GM18502 (cell line): ENCODE results near the gene TAS2R16.
"Not testable (repeated sequence)": the region's sequence is repeated elsewhere in the genome, so short reads cannot be mapped to it uniquely, and the experiment has no call there.

Experiments
- ATAC-seq: cut with Tn5 transposase; IDR thresholded peaks from one replicate; pipeline ENCODE4 v1.9.1; 2021; ENCODE audit warnings: mild to moderate bottlenecking; ENCODE audit not compliant: unreplicated experiment, poor library complexity

Gene TAS2R16

GRCh38 chr7:122975341-122975740 lies 20.2 kb downstream of the TAS2R16 start:
- no peak for ATAC-seq

GRCh38 chr7:122974229-122974628 lies 21.3 kb downstream of the TAS2R16 start:
- no peak for ATAC-seq

- ATAC-seq, result no peak
Measured at GRCh38 chr7:122972056-122972455, 23.4 kb downstream of the TAS2R16 start.

- no peak for ATAC-seq
Measured at GRCh38 chr7:122970740-122971725, 24.5 kb downstream of the TAS2R16 start.

GRCh38 chr7:122968389-122968788 lies 27.1 kb downstream of the TAS2R16 start:
- ATAC-seq, result no peak

- ATAC-seq, result no peak
Measured at GRCh38 chr7:122965306-122965705, 30.2 kb downstream of the TAS2R16 start.

GRCh38 chr7:122953678-122954077 lies 41.8 kb downstream of the TAS2R16 start:
- ATAC-seq, result not testable (repeated sequence)

- no peak for ATAC-seq
Measured at GRCh38 chr7:122951006-122951405, 44.5 kb downstream of the TAS2R16 start.

- ATAC-seq, result no peak
Measured at GRCh38 chr7:122949186-122949585, 46.3 kb downstream of the TAS2R16 start.
